Measurements from ENCODE around the gene STAMBPL1.

GRCh38 chr10:88877298-88877697, 2.7 kb upstream of the STAMBPL1 start:
- no peak for TF ChIP-seq CTCF (IDR thresholded peaks at IDR 0.05; ENCODE audit: insufficient read depth, low read depth, low read length)
- TF ChIP-seq EZH2 (IDR thresholded peaks at IDR 0.05; ENCODE audit: insufficient read depth, low read length), result no peak

Measured in astrocyte (in vitro differentiated cells and primary cell).